GM21360 (cell line): Measurements from ENCODE around the gene TMEM254.
A peak's percentile ranks its signal among the peaks of the same experiment; 100 is the strongest.
"Not testable (repeated sequence)": the region's sequence is repeated elsewhere in the genome, so short reads cannot be mapped to it uniquely, and the experiment has no call there.

ENCODE experiments used
- ATAC-seq: cut with Tn5 transposase; IDR thresholded peaks from one replicate; pipeline ENCODE4 v1.9.1; 2021; ENCODE audit warnings: mild to moderate bottlenecking, moderate library complexity; ENCODE audit not compliant: unreplicated experiment

TMEM254 gene, protein sequence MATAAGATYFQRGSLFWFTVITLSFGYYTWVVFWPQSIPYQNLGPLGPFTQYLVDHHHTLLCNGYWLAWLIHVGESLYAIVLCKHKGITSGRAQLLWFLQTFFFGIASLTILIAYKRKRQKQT

DNA sequence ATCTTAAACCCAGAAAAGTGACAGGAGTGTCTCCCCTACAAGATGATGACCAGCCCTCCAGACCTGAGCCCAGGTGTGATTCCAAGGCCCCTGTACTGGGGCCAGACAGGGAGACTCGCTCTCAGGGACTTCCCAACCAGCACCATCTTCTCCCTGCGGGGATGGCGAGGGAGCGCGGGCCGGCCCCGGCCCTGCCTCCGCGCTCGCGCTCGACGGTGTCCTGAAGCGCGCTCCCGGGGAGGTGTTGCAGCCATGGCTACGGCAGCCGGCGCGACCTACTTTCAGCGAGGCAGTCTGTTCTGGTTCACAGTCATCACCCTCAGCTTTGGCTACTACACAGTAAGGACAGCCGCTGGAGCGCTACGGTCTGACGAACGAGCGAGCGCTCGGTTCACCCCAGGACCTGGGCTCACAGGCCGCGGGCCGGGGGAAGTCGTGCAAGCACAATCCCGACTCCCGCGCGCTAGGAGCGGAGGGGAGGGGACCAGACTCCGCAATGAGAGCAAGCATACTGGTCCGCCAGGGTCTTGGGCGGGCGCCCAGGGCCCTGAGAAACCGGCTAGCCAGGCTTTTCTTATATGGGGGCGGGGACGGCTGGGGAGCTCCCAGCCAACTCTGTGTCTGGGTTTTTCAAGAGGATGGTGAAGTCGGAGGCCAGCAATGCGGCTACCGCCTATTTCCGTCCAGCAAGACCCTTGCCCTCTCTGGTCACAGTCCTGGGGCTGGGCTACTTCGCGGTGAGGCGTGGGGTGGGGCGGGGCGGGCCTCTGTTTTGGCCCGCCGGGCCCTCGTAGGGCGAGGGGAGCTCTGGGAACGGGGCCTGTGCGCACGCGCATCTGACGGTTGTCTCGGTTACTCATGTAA lies at the start of gene TMEM254:
TSS of gene TMEM254 (plus strand) at position 218 of the 864 bp plus-strand sequence. CDS start at position 253, 35 bp downstream.
- ATAC-seq, result peak; percentile 74

DNA sequence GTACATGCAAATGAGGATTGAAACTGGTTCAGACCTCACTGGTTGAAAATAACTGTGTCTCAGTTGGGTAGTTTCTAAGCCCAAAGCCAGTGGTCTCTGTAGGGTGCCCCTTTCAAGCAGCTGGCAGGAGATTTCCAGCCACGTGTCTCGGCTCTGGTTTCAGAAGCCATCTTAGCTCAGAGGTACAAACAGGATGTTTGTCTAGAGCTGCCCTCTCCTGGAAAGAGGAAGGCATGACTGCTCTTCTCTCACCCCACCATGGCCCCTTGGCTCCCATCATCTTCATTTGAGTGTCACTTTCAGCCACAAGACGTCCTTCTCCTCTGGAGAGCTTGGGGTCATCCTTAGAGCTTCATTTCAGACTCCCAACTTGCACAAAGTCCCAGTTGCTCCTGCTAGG lies 49.3 kb upstream of the TMEM254 start:
- peak; percentile 85 for ATAC-seq

DNA sequence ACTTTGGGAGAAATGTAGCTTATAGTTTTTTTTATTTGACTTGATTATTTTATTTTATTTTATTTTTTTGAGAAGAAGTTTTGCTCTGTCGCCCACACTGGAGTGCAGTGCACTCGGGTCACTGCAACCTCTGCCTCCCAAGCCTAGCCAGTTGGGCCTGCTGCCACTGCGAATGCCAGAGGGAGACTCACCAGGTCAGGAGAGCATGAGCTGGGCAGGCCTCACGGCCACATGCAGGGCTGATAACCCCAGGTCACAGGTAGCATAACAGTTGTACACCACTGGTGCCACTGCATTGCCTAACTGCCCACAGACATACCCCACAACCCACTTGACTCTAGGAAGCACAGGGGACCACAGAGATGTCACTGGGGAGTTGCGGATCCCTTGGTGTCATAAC lies 48.6 kb upstream of the TMEM254 start:
- not testable (repeated sequence) for ATAC-seq

DNA sequence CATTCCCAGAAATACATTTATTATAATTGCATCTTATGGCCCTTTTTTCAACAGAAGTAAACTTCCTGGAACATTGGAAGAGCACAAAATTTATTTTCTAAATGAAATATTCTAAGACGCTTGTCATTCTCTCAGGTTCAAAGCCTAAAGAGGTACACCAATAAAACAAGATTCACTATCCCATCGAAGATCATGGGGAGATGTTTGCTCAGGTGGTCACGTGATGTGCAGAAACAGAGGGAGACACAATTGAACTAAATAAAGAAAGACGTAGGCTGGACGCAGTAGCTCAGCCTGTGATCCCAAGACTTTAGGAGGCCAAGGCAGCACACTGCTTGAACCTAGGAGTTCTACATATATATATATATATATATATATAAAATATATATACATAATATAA lies 46.0 kb upstream of the TMEM254 start:
- ATAC-seq, result no peak

DNA sequence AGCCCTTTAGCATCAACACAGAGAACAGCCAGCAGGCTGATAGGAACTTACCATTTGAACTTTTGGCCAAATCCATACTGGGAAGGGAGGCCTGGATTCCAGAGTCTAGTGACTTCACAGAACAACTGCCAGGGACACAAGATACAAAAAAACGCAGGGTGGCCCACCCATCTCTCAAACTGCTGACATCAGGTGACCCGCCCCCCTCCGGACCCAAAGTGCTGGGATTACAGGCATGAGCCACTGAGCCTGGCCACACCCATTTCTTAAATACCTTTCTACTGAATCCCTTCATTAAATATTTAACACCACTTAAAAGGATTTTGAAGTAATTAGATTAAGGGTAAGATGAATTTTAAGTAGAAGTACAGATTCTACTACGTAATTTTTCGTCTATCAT lies 43.7 kb upstream of the TMEM254 start:
- not testable (repeated sequence) for ATAC-seq

DNA sequence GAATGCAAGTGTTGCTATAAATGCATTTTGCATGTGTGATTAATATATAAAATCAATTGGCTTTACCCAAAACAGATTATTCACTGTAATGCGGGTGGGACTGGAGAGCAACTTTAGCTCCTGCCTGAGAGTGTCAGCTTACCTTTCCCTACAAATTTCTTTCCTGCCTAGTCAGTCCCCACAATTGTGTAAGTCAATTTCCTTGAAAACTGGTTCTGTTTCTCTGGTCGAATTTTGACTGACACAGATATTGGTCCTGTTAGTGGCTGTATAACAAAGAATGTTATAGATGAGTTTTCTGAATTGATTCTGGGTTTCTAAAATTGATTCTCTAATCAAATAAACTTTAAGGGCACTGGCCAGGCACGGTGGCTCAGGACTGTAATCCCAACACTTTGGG lies 43.0 kb upstream of the TMEM254 start:
- ATAC-seq, result not testable (repeated sequence)

DNA sequence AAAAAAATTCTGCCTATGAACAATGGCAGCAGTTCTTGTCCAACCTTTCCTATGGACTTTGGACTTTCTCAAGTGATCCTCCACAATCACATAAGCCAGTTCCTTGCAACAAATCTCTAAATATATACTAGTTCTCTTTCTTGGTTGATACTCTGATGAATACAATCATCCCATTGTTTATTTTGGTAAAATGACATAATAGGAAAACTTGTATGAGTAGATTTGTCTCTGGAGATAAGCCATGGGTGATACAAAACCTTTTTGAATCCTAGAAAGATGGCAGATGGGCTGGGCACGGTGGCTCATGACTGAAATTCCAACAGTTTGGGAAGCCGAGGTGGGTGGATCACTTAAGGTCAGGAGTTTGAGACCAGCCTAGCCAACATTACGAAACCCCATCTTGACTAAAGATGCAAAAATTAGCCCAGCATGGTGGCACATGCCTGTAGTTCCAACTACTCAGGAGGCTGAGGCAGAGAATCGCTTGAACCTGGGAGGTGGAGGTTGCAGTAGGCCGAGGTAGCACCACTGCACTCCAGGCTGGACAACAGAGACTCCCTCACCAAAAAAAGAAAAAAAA lies 41.5 kb upstream of the TMEM254 start:
- ATAC-seq, result not testable (repeated sequence)

DNA sequence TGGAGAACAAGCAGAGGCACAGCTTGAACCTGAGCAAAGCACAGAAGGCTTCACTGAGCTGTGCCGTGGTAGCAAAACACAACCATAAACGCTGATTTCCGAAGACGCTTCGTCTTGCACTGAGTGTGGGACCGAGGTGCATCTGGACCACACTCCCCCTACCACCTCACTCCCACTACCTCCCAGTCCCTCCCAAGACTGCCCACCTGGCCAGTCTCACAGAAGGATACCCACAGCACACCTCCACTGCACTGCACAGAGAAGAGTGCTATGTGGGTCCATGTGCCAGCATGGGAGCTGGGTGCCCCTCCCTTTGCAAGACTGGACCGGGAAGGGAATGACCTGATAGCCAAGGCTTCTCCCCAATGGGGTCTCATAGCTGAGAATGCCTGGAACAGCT lies 40.2 kb upstream of the TMEM254 start:
- ATAC-seq, result not testable (repeated sequence)

DNA sequence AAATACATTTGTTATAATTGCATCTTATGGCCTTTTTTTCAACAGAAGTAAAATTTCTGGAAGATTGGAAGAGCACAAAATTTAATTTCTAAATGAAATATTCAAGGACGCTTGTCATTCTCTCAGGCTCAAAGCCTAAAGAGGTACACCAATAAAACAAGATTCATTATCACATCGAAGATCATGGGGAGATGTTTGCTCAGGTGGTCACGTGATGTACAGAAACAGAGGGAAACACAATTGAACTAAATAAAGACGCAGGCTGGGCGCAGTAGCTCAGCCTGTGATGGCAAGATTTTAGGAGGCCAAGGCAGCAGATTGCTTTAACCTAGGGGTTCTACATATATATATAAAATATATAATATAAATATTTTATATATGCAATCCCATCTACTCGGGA lies 37.3 kb upstream of the TMEM254 start:
- no peak for ATAC-seq

DNA sequence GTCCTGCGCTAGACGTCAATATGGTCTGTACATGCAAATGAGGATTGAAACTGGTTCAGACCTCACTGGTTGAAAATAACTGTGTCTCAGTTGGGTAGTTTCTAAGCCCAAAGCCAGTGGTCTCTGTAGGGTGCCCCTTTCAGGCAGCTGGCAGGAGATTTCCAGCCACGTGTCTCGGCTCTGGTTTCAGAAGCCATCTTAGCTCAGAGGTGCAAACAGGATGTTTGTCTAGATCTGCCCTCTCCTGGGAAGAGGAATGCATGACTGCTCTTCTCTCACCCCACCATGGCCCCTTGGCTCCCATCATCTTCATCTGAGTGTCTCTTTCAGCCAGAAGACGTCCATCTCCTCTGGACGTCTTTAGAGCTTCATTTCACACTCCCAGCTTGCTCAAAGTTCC lies 33.5 kb upstream of the TMEM254 start:
- not testable (repeated sequence) for ATAC-seq

DNA sequence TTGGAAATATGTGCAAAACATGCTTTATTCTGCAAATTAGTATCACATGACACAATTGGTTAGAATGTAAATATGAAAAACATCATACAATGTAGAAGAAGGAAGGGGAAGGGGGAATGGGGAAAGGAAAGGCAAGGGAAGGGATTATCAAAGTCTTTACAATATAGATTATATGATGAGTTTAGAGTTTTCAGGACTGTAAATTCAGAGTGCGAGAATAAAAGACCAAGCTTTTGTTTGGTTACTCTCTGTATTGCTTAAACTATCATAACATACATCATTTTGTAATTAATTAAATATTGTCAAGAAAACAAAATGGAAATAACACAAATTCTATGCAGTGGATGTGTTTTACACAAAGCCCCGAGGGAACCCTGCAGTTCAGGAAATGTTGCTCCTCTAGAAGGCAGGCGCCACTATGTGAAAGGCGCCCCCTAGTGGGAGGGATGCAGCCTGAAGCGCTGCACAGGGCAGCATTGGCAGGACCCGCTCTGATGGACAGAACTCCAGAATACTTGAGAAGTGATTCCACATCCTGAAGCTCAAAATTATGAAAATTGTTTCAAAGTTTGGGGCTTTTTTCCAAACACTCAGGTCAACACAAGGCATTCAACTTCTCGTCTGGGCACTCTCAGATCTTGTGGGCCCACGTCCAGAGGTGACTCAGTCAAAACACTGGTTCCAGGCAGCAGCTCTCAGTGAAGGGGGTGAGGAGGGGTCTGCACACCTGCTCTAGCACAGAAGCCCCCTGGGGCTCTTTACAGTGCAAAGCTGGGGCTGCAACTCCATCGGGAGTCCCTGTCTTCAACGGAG lies 31.6 kb upstream of the TMEM254 start:
- no peak for ATAC-seq

DNA sequence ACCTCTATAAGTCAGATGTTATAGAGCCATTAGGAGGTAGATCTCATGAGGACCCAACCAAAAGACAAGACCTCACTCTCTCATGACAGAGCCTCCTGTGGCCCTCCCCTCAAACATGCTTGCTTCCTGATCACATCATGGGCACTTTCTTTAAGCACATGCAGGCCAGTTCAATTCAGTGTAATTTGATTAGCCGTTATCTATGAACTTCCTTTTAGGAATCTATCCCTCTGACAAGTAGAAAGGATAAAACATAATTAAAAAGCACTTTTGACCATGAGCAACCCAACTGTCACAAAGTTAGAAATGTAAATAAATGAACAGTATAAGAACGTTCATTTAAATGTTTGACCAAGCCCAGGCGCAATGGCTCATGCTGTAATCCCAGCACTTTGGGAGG lies 27.7 kb upstream of the TMEM254 start:
- ATAC-seq, result no peak

DNA sequence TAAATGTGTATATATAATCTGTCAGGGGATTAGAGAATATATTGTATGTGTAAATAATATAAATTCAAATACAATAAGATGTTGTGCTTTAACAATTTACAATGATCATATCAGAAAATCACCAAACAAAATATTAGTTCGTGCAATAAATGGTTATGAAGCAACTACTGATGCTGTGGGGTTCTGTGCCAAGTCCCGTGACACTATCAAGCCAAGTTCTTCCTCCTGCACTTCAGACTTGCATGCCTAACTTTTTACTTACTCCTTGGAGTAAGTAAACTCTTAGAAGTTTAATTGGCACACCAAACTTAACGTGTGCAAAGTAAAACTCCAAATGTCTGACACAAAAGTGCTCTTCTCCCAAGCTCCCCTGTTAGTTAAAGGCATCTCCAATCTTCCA lies 26.5 kb upstream of the TMEM254 start:
- ATAC-seq, result no peak

DNA sequence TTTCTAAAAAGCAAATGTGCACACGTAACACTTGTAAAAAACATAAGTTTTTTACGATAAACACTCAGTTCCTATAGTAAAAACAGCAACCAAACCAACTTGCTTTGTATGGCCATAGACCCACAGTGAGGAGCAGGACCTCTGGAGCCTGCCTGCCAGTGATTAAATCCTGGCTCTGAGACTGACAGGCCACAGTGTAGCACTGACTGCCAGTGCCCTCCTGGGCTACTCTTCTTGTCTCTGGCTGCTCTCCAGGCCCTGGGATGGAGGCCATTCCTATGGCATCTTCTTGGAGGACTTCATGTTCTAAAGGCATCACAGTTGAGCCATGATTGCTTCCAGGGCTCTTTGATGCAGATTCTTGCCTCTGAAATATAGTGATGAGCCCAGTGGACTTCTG lies 22.7 kb upstream of the TMEM254 start:
- ATAC-seq, result no peak

DNA sequence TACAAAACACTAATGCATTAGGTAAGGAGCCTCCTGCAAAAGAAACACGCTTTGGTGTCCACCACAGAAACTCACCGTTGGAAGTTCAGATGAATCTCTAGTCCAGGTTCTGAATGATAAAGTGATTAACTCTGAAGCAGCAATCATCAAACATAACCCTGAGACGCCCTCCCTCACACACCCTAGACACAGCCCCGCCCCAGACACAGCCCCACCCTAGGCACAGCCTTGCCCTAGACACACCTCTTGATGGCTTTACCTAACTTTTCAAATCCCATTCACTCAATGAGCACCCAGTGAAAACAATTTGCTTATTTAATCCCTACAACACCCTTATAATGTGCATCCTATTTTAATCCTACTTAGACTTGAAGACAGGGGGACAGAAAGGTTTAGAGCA lies 21.3 kb upstream of the TMEM254 start:
- no peak for ATAC-seq

DNA sequence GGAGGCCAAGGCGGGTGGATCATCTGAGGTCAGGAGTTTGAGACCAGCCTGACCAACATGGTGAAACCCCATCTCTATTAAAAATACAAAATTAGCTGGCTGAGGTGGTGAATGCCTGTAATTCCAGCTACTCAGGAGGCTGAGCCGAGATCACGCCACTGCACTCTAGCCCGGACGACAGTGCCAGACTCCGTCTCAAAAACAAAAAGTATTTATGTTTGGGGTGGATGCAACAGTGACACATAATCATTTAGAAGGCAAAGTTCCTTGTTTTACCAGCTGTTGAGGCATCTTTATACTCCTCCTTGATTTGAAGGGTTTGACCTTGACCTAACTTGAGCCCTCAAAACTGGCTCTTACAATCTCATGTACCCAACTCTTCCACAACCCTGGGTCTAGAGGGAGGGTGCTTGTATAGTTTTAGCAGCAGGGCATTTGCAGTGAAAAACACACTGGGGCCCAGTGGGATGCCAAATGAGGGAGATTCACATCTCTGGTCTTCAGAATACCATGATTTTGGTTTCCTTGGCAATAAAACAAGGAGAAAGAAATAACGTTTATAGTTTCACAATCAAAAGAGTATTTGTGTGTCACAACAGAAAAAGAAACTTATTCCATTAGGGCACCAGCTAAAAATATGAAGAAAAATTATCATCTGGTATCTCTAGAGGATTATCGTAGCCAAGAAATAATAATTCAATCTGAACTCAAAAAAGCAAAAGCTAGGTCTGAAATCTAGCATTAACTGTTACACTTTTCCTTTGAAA lies 14.2 kb upstream of the TMEM254 start:
- ATAC-seq, result no peak

DNA sequence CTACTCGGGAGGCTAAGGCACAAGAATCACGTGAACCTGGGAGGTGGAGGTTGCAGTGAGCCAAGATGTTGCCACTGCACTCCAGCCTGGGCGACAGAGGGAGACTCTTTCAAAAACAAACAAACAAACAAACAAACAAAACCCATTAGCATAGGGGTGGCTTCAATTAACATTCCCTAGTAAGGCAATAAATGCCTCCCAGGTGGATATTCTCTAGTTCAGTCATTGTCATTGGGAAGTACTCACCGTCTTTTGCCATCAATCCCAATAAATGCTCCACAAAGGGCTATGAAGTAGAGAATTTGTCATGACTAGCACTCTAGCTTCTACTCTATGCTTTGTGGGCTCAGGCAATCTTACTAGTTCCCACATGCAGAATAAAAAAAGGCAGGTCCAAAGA lies 11.7 kb upstream of the TMEM254 start:
- ATAC-seq, result no peak

DNA sequence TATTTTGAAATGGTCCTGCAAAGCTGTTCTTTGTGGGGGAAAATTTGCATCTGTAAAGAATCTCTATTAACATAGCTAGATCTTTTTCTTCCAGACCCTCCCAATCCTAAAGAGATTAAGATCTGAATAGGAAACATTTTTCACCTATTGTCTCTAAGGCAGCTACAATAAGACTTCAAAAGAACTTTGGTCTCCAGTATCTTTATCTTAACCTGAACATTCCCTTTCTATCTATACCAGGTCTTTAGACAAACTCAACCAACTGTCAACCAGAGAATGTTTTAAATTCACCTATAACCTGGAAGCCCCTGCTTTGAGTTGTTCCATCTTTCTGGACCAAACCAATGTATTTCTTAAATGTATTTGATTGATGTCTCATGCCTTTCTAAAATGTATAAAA lies 10.6 kb upstream of the TMEM254 start:
- ATAC-seq, result not testable (repeated sequence)

DNA sequence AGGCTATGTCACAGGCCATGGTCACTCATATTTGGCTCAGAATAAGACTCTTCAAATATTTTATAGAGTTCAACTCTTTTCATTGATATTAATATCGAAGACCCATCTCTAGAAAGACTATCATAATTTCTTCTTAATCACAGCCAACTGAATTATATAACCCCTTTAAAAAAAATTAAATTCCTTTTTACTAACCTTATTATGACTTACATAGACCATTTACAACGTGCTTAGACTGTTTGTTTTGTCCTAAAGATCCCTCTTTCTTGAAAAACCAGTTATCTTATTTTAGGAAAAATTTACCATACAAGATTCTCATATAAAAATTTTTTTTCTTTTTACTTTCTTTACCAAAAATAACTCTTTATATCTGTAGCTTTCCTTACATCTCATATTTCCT lies 10.2 kb upstream of the TMEM254 start:
- ATAC-seq, result no peak

DNA sequence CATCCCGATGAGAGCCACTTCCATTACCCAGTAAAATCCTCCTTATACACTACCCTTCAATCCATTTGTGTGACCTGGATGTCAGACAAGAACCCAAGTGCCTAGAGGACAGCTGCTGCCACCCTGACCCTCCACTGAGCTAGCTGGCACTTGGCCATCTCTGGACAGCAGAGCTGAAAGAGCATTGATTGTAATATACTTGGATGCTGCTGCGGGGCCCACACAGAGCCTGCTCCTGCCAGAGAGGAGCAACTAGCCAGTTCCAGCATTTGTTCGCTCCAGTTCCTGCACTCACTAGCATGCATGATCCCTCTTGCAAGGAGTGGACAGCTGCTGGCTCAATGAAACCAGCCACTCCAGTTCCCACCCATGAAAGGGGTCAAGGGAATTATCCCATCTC lies 8.4 kb upstream of the TMEM254 start:
- ATAC-seq, result no peak

DNA sequence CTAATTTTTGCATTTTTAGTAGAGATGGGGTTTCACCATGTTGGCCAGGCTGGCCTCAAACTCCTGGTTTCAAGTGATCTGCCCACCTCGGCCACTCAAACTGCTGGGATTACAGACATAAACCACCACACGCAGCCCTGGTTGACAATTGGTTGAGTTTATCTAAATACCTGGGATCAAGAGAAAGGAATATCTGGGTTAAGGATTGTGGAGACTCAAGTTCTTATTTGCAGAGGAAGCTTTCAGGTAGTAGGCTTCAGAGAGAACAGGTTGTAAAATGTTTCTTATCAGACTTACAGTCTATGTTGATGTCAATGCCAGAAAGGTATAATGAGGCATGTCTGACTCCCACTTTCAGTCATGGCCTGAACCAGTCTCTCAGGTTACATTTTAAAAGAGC lies 5.9 kb upstream of the TMEM254 start:
- ATAC-seq, result no peak
